Fibroblast of villous mesenchyme (primary cell): Measurements from ENCODE around the gene MAN2A1. TPM values are rescaled to one million over a fixed set of nuclear protein-coding genes. Genes with fewer than 3 reads are reported as not detected.

Experiments used
- DNase-seq: peaks from one replicate; pipeline ENCODE4 v3.0.0-alpha.2; 2010; ENCODE audit warnings: low read depth
- H3K4me3 ChIP-seq: 2 replicates; pipeline ENCODE4 v1.5.1; 2011; ENCODE audit warnings: low read depth, mild to moderate bottlenecking, low read length
- total RNA-seq: library from RNA; depleted of rRNA; stranded (reverse); fragments of >200 nt; gene quantifications from 2 replicates; pipeline ENCODE4 v1.2.3, GENCODE V29; 2012
- TF ChIP-seq, protein P1 (sequence below): IDR thresholded peaks from 2 replicates; pipeline ENCODE4 v1.5.1; 2012; ENCODE audit warnings: low read depth, mild to moderate bottlenecking, low read length; ENCODE audit not compliant: insufficient read depth

MAN2A1 gene
- total RNA-seq, 1 donor: 178 TPM

DNA sequence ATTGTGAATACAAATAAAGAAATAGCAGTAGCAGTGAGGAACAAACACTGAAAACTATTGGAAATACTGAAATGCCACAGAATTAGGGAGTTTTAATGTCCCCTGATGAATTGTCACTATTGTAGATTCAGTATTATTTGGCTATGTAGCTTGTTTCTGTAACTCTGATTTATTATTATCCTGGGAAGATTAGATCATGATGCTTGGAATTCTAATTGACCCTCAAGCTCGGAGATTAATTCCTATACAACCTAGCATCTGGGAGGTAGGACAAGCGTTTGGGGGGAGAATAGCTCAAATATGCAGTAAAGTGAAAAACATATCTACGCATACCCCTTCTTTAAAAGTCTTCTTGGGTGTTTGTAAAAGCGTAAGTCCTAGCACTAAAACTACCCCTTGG lies 15.1 kb upstream of the MAN2A1 start:
- DNase-seq: no peak
- TF ChIP-seq, protein P1, sequence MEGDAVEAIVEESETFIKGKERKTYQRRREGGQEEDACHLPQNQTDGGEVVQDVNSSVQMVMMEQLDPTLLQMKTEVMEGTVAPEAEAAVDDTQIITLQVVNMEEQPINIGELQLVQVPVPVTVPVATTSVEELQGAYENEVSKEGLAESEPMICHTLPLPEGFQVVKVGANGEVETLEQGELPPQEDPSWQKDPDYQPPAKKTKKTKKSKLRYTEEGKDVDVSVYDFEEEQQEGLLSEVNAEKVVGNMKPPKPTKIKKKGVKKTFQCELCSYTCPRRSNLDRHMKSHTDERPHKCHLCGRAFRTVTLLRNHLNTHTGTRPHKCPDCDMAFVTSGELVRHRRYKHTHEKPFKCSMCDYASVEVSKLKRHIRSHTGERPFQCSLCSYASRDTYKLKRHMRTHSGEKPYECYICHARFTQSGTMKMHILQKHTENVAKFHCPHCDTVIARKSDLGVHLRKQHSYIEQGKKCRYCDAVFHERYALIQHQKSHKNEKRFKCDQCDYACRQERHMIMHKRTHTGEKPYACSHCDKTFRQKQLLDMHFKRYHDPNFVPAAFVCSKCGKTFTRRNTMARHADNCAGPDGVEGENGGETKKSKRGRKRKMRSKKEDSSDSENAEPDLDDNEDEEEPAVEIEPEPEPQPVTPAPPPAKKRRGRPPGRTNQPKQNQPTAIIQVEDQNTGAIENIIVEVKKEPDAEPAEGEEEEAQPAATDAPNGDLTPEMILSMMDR: no peak

DNA sequence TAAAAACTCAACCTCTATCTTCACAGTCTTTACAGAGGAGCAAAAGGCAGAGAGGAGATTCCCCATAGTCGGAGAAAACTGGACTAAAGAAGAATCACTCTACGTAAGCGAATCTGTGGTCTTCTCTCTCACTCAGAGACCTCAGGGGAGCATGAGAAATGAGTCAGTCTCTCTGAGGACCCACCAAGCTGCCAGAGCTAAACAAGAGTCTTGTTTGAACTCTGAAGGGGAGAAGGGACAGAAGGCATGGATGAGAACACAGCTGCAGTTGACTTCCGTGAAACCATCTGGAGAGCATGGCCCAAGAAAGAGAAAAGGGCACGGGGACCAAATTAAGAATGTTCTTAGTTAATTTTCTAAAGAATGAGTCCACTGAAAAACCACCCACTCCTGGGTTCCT lies 12.8 kb upstream of the MAN2A1 start:
- TF ChIP-seq, protein P1: no peak
- H3K4me3 ChIP-seq: no peak overlapping the region
- DNase-seq: no peak

More for the DNA sequence above, 15.1 kb upstream of the MAN2A1 start:
- H3K4me3 ChIP-seq: no peak overlapping the region

DNA sequence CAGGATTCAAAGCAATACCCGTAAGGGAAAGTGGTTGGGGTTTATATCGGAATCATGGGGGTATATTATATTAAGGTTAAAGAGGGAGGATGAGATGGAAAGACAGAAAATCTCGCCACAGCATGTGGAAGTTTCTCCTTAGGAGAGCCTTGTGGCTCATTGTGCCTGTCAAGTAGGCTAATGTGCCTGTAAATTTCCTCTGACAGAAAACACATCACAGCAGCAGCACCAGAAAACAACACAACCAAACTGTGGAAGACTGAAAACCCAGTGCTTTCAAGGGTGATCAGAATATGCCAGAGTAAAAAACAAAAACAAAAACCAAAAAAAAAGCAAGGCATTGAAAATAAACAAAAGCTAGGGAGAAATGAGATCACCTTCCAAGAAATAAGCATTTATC lies 11.3 kb upstream of the MAN2A1 start:
- TF ChIP-seq, protein P1: no peak
- DNase-seq: no peak
- H3K4me3 ChIP-seq: no peak overlapping the region

DNA sequence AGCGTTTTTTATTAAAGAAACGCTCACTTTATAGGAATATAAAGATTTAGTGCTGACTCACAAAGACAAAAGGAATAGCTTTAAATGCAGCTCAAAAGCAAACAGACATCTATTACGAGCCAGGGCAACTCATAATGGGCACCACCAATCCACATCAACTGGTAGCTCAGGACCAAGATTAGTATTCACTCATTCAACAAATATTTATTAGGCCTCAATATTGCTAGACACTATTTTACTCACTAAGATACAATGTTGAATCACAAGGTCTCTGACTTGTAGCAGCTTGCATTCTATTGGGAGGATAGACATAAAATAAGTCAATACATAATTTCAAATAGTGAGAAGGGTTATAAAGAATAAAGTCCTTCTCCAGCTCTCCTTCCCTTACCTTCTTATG lies 8.0 kb upstream of the MAN2A1 start:
- TF ChIP-seq, protein P1: no peak
- no peak for DNase-seq
- no peak overlapping the region for H3K4me3 ChIP-seq

DNA sequence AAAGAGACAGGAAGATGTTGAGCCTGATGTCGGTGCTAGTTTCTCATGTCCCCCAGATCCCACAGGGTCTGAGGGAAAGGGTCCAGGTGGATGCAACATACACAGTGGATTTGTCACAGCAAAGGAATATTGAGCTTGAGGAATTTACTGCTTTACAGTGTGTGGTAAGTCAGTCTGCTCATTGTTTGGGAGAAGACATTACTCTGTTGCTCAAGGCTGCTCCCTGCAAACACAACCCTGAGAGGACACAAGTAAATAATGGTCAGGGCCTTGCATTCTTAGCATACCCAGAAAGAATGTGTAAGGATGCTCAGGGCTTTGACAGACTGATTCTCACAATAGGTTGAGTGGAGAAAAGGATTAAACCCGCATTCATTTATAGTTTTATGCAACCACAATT lies 7.3 kb upstream of the MAN2A1 start:
- H3K4me3 ChIP-seq: no peak overlapping the region
- TF ChIP-seq, protein P1: no peak
- peak; percentile 40 for DNase-seq

DNA sequence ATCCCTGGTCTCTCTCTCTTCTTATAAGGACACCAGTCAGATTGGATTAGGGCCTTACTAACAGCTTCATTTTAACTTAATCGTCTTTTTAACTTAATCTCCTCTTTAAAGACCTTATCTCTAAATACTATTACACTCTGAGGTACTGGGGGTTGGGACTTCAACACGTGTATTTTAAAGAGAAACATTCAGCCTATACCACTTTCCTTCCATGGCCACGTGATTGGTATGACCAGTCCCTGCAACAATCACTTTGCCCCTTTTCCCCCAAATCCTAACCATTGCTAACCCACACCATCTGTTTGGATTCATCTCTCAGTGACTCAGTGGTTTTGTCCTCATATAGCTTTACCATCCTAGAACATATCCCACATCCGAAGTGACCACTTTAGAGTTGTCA lies 3.8 kb upstream of the MAN2A1 start:
- TF ChIP-seq, protein P1: no peak
- DNase-seq: no peak
- H3K4me3 ChIP-seq: no peak overlapping the region

DNA sequence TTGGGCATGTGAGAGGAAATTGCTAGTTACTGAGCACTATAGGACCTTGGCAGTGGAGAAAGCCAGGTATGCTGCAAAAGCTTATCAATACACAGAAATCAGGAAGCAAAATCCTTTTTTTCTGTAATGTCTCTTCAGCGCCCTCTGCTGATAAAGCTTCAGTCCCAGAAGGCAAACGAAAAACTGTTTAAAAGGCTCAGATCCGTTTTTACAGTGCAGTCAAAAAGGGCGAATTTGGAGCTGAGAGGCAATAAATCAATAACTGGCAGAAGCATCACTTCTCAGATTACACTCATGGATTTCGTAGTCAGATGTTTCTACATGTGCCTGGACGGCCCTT lies 1.1 kb upstream of the MAN2A1 start:
- TF ChIP-seq, protein P1: peak; percentile 19
- peak overlapping the region; percentile 49 for H3K4me3 ChIP-seq
- DNase-seq: no peak
